OCI-LY3 (cell line): ENCODE results near the gene LRP1B.

ENCODE experiments used
- CTCF ChIP-seq: fragments of 200-600, 300-600 bp; sonication (generic); IDR thresholded peaks from 2 replicates; pipeline ENCODE4 v1.5.1; 2014; ENCODE audit warnings: antibody characterized with exemption, low read length, low read depth
- EZH2phosphoT487 ChIP-seq: fragments of 200-600 bp; shearing (Covaris generic); IDR thresholded peaks from 2 replicates; pipeline ENCODE4 v1.6.1; 2018; ENCODE audit warnings: antibody characterized with exemption, mixed run types, low read depth

DNA sequence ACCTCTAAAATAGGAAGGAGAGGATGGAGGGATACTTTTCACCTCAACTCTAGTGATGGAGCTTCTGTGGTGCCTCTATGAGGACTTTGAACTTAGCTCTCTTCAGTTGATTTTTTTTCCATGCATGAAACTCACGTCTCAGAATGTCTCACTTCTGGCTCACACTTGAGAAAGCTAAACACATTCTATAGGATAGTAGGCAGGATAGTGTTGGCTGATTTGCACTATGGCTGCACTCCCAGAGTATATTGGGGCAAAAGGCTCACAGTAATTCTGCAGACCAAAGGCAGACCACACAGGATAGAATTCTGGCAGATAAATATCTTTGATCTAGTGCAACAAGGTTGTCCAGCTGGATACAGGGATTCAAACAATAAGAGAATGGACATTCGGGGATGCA is 1093.5 kb downstream of the LRP1B start:
- no peak for TF ChIP-seq CTCF
- TF ChIP-seq EZH2phosphoT487, result no peak
